HG03571 (cell line): Measurements from ENCODE around the gene DTD2.
"Not testable (repeated sequence)": the region's sequence is repeated elsewhere in the genome, so short reads cannot be mapped to it uniquely, and the experiment has no call there.

Source experiments
- ATAC-seq: cut with Tn5 transposase; IDR thresholded peaks from one replicate; pipeline ENCODE4 v1.9.1; 2021; ENCODE audit not compliant: unreplicated experiment

DTD2 gene

GRCh38 chr14:31442284-31442683, 15.0 kb downstream of the DTD2 start:
- no peak for ATAC-seq

- ATAC-seq: no peak
Observed at GRCh38 chr14:31441273-31442111, 15.8 kb downstream of the DTD2 start.

- ATAC-seq: no peak
Observed at GRCh38 chr14:31440280-31440679, 17.0 kb downstream of the DTD2 start.

- ATAC-seq: no peak
Observed at GRCh38 chr14:31439561-31439960, 17.7 kb downstream of the DTD2 start.

GRCh38 chr14:31437045-31437691, 20.1 kb downstream of the DTD2 start:
- not testable (repeated sequence) for ATAC-seq

- ATAC-seq: no peak
Observed at GRCh38 chr14:31435276-31435675, 22.0 kb downstream of the DTD2 start.

- no peak for ATAC-seq
Observed at GRCh38 chr14:31430634-31431264, 26.6 kb downstream of the DTD2 start.

GRCh38 chr14:31429791-31430190, 27.5 kb downstream of the DTD2 start:
- no peak for ATAC-seq

- ATAC-seq: no peak
Observed at GRCh38 chr14:31428011-31428410, 29.3 kb downstream of the DTD2 start.

- no peak for ATAC-seq
Observed at GRCh38 chr14:31426663-31427062, 30.6 kb downstream of the DTD2 start.

- no peak for ATAC-seq
Observed at GRCh38 chr14:31425905-31426304, 31.4 kb downstream of the DTD2 start.

GRCh38 chr14:31421200-31421599, 36.1 kb downstream of the DTD2 start:
- no peak for ATAC-seq

- peak; percentile 97 for ATAC-seq
Observed at GRCh38 chr14:31420319-31421111, 36.8 kb downstream of the DTD2 start, which contains the start of gene HEATR5A. Gene HEATR5A (minus strand): TSS chr14:31420550. CDS start chr14:31402975, 17,575 bp downstream.

GRCh38 chr14:31419967-31420318, 37.4 kb downstream of the DTD2 start:
- ATAC-seq: peak; percentile 15

GRCh38 chr14:31419179-31419966, 37.9 kb downstream of the DTD2 start:
- ATAC-seq: no peak

- ATAC-seq: no peak
Observed at GRCh38 chr14:31418440-31418839, 38.9 kb downstream of the DTD2 start.

GRCh38 chr14:31414190-31414833, 43.0 kb downstream of the DTD2 start:
- ATAC-seq: no peak

- no peak for ATAC-seq
Observed at GRCh38 chr14:31411218-31411727, 46.0 kb downstream of the DTD2 start.

- ATAC-seq: no peak
Observed at GRCh38 chr14:31410048-31410650, 47.2 kb downstream of the DTD2 start.
